Neural cell (in vitro differentiated cells): ENCODE measurements around the gene HIVEP3. TPM values are rescaled to one million over a fixed set of nuclear protein-coding genes. Genes with fewer than 3 reads are reported as not detected.

ENCODE experiments used
- H2AFZ ChIP-seq: fragments of 200-600, 300-800 bp; sonication (generic), shearing (Covaris generic); 2 replicates; pipeline ENCODE4 v1.6.0; 2014; ENCODE audit warnings: low read depth, mild to moderate bottlenecking, antibody characterized with exemption, low read length, moderate library complexity
- H3F3A ChIP-seq: fragments of 200-600 bp; shearing (Covaris generic); 2 replicates; pipeline ENCODE4 v1.6.1; 2016; ENCODE audit warnings: mild to moderate bottlenecking, moderate library complexity, mixed read lengths, antibody characterized with exemption, low read length; ENCODE audit not compliant: insufficient read depth, poor library complexity, severe bottlenecking
- H3K27ac ChIP-seq: fragments of 200-600, 300-800 bp; sonication (generic), shearing (Covaris generic); 2 replicates; pipeline ENCODE4 v1.5.1; 2014; ENCODE audit warnings: mild to moderate bottlenecking, low read length, moderate library complexity
- H3K27me3 ChIP-seq: fragments of 300-800, 200-600 bp; sonication (generic), shearing (Covaris generic); 2 replicates; pipeline ENCODE4 v1.6.0; 2014; ENCODE audit warnings: mild to moderate bottlenecking, low read depth, low read length, moderate library complexity; ENCODE audit not compliant: insufficient read depth
- H3K36me3 ChIP-seq: fragments of 300-800, 200-600 bp; sonication (generic), shearing (Covaris generic); 2 replicates; pipeline ENCODE4 v1.5.1; 2014; ENCODE audit warnings: mild to moderate bottlenecking, antibody characterized with exemption, low read length, moderate library complexity; ENCODE audit not compliant: insufficient read depth
- H3K4me2 ChIP-seq: fragments of 300-800, 200-600 bp; sonication (generic), shearing (Covaris generic); 2 replicates; pipeline ENCODE4 v1.6.0; 2014; ENCODE audit warnings: mild to moderate bottlenecking, low read length
- H3K4me3 ChIP-seq: fragments of 300-800, 200-600 bp; sonication (generic), shearing (Covaris generic); 2 replicates; pipeline ENCODE4 v1.5.1; 2014; ENCODE audit warnings: mild to moderate bottlenecking, low read length, moderate library complexity
- H3K79me2 ChIP-seq: fragments of 200-600 bp; shearing (Covaris generic); replicated peaks from 2 replicates; pipeline ENCODE4 v1.6.0; 2014; ENCODE audit warnings: mild to moderate bottlenecking, low read length, moderate library complexity; ENCODE audit not compliant: insufficient read depth
- H3K9ac ChIP-seq: fragments of 300-800, 200-600 bp; sonication (generic), shearing (Covaris generic); 2 replicates; pipeline ENCODE4 v1.6.1; 2016; ENCODE audit warnings: mild to moderate bottlenecking, low read length, mixed read lengths
- H3K9me2 ChIP-seq: fragments of 200-600 bp; shearing (Covaris generic); 2 replicates; pipeline ENCODE4 v1.6.1; 2016; ENCODE audit warnings: mild to moderate bottlenecking, low read length, mixed read lengths; ENCODE audit not compliant: insufficient read depth
- H3K9me3 ChIP-seq: fragments of 200-600, 300-800 bp; sonication (generic), shearing (Covaris generic); 2 replicates; pipeline ENCODE4 v1.6.1; 2016; ENCODE audit warnings: mild to moderate bottlenecking, mixed run types, low read length, moderate library complexity, mixed read lengths
- H4K20me1 ChIP-seq: fragments of 200-600 bp; shearing (Covaris generic); 2 replicates; pipeline ENCODE4 v1.6.1; 2016; ENCODE audit warnings: mild to moderate bottlenecking, mixed run types; ENCODE audit not compliant: insufficient read depth
- EP300 ChIP-seq: fragments of 450-650 bp; conservative IDR thresholded peaks from 2 replicates; pipeline ENCODE4 v1.6.1; 2014; ENCODE audit warnings: antibody characterized with exemption, mild to moderate bottlenecking, moderate library complexity; ENCODE audit not compliant: poor library complexity, severe bottlenecking
- EZH2 ChIP-seq: fragments of 200-600, 300-800 bp; shearing (Covaris generic), sonication (generic); IDR thresholded peaks from 2 replicates; pipeline ENCODE4 v1.6.1; 2014; ENCODE audit warnings: antibody characterized with exemption, low read length, borderline replicate concordance, mild to moderate bottlenecking; ENCODE audit not compliant: insufficient read depth, poor library complexity, severe bottlenecking
- MXI1 ChIP-seq: fragments of 450-650 bp; conservative IDR thresholded peaks from 2 replicates; pipeline ENCODE4 v1.6.1; 2014; ENCODE audit warnings: antibody characterized with exemption, mild to moderate bottlenecking; ENCODE audit not compliant: poor library complexity, severe bottlenecking
- POLR2AphosphoS5 ChIP-seq: IDR thresholded peaks from 2 replicates; pipeline ENCODE4 v1.6.1; 2012
- RAD21 ChIP-seq: fragments of 450-650 bp; conservative IDR thresholded peaks from 2 replicates; pipeline ENCODE4 v1.6.1; 2014; ENCODE audit warnings: antibody characterized with exemption, mild to moderate bottlenecking, moderate library complexity
- SMC3 ChIP-seq: fragments of 450-650 bp; conservative IDR thresholded peaks from 2 replicates; pipeline ENCODE4 v1.6.1; 2014; ENCODE audit warnings: antibody characterized with exemption, mild to moderate bottlenecking, moderate library complexity; ENCODE audit not compliant: poor library complexity
- TAF1 ChIP-seq: IDR thresholded peaks from 2 replicates; pipeline ENCODE4 v1.6.1; 2012; ENCODE audit warnings: low read depth
- polyA plus RNA-seq: library from polyadenylated mRNA; depleted of rRNA; stranded (reverse); fragments of >200 nt; gene quantifications from 2 replicates; pipeline ENCODE4 v1.2.3, GENCODE V29; 2014
- TF ChIP-seq, protein P1 (sequence below): fragments of 450-650 bp; IDR thresholded peaks from 2 replicates; pipeline ENCODE4 v1.5.1; 2014; ENCODE audit warnings: antibody characterized with exemption, mild to moderate bottlenecking, moderate library complexity; ENCODE audit not compliant: poor library complexity, severe bottlenecking
- TF ChIP-seq, protein P2 (sequence below): IDR thresholded peaks from 2 replicates; pipeline ENCODE4 v1.6.1; 2012; ENCODE audit warnings: borderline replicate concordance

HIVEP3 gene
- polyA plus RNA-seq, 1 donor from 2014 or later, result 2.6 TPM

DNA sequence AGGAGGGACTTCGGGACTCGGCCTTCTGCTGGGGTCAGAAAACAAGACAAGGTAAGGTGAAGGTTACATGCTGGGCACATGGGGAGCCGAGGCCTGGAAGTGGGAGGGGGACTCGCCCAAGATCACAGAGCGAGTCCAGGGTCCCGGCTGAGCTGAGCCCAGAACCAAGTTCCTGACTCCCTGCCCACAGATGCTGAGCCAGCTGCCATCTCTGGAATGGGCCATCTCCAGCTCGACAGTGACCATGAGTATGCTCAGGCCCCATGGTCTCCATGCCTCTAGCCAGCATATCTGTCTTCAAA lies 407.5 kb downstream of the HIVEP3 start:
- Histone ChIP-seq H3K9ac (no peak overlapping the region), H3K9me3 (no peaks in the 10 kb centered on the region), H4K20me1 (no peaks in the 10 kb centered on the region), H3K4me3 (no peak overlapping the region), H3K4me2 (no peak overlapping the region), H3K36me3 (no peaks in the 10 kb centered on the region), H3K27ac (no peak overlapping the region), H3K79me2 (no peaks in the 10 kb centered on the region), H2AFZ (no peak overlapping the region), H3F3A (no peaks in the 10 kb centered on the region), H3K9me2 (no peaks in the 10 kb centered on the region), H3K27me3 (no peaks in the 10 kb centered on the region)
- TF ChIP-seq TAF1 (no peak), SMC3 (no peak), EZH2 (no peak), EP300 (no peak), POLR2AphosphoS5 (no peak), RAD21 (no peak), MXI1 (no peak)
- TF ChIP-seq, protein P1, sequence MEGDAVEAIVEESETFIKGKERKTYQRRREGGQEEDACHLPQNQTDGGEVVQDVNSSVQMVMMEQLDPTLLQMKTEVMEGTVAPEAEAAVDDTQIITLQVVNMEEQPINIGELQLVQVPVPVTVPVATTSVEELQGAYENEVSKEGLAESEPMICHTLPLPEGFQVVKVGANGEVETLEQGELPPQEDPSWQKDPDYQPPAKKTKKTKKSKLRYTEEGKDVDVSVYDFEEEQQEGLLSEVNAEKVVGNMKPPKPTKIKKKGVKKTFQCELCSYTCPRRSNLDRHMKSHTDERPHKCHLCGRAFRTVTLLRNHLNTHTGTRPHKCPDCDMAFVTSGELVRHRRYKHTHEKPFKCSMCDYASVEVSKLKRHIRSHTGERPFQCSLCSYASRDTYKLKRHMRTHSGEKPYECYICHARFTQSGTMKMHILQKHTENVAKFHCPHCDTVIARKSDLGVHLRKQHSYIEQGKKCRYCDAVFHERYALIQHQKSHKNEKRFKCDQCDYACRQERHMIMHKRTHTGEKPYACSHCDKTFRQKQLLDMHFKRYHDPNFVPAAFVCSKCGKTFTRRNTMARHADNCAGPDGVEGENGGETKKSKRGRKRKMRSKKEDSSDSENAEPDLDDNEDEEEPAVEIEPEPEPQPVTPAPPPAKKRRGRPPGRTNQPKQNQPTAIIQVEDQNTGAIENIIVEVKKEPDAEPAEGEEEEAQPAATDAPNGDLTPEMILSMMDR, result no peak
- TF ChIP-seq, protein P2, sequence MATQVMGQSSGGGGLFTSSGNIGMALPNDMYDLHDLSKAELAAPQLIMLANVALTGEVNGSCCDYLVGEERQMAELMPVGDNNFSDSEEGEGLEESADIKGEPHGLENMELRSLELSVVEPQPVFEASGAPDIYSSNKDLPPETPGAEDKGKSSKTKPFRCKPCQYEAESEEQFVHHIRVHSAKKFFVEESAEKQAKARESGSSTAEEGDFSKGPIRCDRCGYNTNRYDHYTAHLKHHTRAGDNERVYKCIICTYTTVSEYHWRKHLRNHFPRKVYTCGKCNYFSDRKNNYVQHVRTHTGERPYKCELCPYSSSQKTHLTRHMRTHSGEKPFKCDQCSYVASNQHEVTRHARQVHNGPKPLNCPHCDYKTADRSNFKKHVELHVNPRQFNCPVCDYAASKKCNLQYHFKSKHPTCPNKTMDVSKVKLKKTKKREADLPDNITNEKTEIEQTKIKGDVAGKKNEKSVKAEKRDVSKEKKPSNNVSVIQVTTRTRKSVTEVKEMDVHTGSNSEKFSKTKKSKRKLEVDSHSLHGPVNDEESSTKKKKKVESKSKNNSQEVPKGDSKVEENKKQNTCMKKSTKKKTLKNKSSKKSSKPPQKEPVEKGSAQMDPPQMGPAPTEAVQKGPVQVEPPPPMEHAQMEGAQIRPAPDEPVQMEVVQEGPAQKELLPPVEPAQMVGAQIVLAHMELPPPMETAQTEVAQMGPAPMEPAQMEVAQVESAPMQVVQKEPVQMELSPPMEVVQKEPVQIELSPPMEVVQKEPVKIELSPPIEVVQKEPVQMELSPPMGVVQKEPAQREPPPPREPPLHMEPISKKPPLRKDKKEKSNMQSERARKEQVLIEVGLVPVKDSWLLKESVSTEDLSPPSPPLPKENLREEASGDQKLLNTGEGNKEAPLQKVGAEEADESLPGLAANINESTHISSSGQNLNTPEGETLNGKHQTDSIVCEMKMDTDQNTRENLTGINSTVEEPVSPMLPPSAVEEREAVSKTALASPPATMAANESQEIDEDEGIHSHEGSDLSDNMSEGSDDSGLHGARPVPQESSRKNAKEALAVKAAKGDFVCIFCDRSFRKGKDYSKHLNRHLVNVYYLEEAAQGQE, result no peak

DNA sequence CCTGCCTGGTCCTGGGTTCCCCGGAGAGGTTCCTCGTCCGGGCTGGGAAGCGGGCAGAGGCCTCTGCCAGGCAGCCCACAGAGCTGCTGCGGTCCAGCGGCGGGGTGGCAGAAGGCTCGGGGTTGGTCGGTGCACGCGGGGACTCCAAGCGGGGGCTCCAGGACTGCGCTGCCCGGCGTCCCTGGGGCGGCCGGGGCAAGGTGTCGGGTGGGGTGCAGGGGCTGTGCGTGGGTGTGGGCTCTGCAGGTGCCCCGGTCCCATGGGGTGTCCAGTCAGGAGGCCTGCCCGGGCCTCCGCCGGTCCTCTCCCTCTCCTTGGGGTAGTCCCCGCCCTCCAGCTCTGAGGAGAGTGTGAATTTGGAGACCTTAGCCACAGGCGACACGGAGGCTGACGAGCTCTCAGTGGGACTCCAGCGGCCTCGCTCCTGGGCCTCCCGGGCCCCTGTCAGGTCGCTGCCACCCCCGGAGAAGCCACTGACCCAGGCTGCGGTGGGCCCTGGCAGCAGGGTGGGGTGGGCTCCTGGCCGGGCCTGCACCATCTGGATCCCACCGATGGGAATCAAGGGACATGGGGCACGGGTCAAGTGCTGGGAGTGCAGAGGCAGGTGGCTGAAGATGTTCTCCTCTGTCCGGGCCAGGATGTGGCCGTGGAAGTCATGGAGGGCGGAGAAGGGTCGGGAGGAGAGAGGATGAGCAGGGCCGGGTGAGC lies 408.0 kb downstream of the HIVEP3 start:
- no peaks in the 10 kb centered on the region for H3K36me3 ChIP-seq
- H3F3A ChIP-seq, result no peaks in the 10 kb centered on the region
- no peak overlapping the region for H2AFZ ChIP-seq
- no peaks in the 10 kb centered on the region for H4K20me1 ChIP-seq
- H3K9me2 ChIP-seq, result no peaks in the 10 kb centered on the region
- no peak overlapping the region for H3K4me3 ChIP-seq
- no peaks in the 10 kb centered on the region for H3K27me3 ChIP-seq
- no peak overlapping the region for H3K9ac ChIP-seq
- no peak overlapping the region for H3K4me2 ChIP-seq
- H3K27ac ChIP-seq, result no peak overlapping the region
- no peaks in the 10 kb centered on the region for H3K9me3 ChIP-seq
- H3K79me2 ChIP-seq, result no peaks in the 10 kb centered on the region
- TF ChIP-seq RAD21 (no peak), EZH2 (no peak)
